ENCODE data around the gene SEPTIN11.

- TF ChIP-seq, protein P1, sequence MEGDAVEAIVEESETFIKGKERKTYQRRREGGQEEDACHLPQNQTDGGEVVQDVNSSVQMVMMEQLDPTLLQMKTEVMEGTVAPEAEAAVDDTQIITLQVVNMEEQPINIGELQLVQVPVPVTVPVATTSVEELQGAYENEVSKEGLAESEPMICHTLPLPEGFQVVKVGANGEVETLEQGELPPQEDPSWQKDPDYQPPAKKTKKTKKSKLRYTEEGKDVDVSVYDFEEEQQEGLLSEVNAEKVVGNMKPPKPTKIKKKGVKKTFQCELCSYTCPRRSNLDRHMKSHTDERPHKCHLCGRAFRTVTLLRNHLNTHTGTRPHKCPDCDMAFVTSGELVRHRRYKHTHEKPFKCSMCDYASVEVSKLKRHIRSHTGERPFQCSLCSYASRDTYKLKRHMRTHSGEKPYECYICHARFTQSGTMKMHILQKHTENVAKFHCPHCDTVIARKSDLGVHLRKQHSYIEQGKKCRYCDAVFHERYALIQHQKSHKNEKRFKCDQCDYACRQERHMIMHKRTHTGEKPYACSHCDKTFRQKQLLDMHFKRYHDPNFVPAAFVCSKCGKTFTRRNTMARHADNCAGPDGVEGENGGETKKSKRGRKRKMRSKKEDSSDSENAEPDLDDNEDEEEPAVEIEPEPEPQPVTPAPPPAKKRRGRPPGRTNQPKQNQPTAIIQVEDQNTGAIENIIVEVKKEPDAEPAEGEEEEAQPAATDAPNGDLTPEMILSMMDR (IDR thresholded peaks at IDR 0.05 in 2 of 3, conservative IDR thresholded peaks at IDR 0.05 in 1 of 3; ENCODE audit: insufficient read depth in 2 of 3, low read depth in 1 of 3, low read length in 3 of 3) = no peak
- TF ChIP-seq ZC3H11A (IDR thresholded peaks at IDR 0.05; ENCODE audit: low read depth, low read length) (no peak), NR4A1 (CRISPR knock-in tag; IDR thresholded peaks at IDR 0.05) (no peak), NR4A1 (tag; IDR thresholded peaks at IDR 0.05) (no peak), ZNF384 (IDR thresholded peaks at IDR 0.05; ENCODE audit: low read depth, low read length) (no peak), MAFF (IDR thresholded peaks at IDR 0.05; ENCODE audit: low read length) (peak; percentile 11; the same call in 1 of the 2 replicates), SMC3 (conservative IDR thresholded peaks at IDR 0.05; ENCODE audit: insufficient read depth, low read depth, low read length) (no peak), EHMT2 (IDR thresholded peaks at IDR 0.05) (no peak), POLR2AphosphoS5 (IDR thresholded peaks at IDR 0.05; ENCODE audit: control insufficient read depth, insufficient read depth, low read depth, low read length) (no peak), ELK1 (CRISPR knock-in tag; IDR thresholded peaks at IDR 0.05) (no peak)
Observed at GRCh38 chr4:76984788-76985211, 35.2 kb downstream of the SEPTIN11 start.
